H1 (cell line): ENCODE results near the gene MPV17L2. TPM values are rescaled to one million over a fixed set of nuclear protein-coding genes. Genes with fewer than 3 reads are reported as not detected.
A peak's percentile ranks its signal among the peaks of the same experiment; 100 is the strongest.

Source experiments
- CHD7 ChIP-seq: fragments of 300-600 bp; sonication (generic); IDR thresholded peaks from 2 replicates; pipeline ENCODE4 v1.7.1; 2012; ENCODE audit warnings: low read length, moderate library complexity, mild to moderate bottlenecking, inconsistent platforms; ENCODE audit not compliant: insufficient replicate concordance
- CREB1 ChIP-seq: IDR thresholded peaks from 2 replicates; pipeline ENCODE4 v1.6.1; 2012; ENCODE audit warnings: inconsistent platforms
- EP300 ChIP-seq, 2 experiments: IDR thresholded peaks; 1 replicate in 1 of 2; 2 replicates in 1 of 2; pipeline ENCODE4 v1.6.1; 2011 to 2012; ENCODE audit warnings: low read depth in 2 of 2, low read length in 2 of 2, mild to moderate bottlenecking in 2 of 2, borderline replicate concordance in 1 of 2, inconsistent platforms in 1 of 2, moderate library complexity in 1 of 2
- HDAC2 ChIP-seq, 2 experiments: fragments of 300-600 bp in 1 of 2; sonication (generic) in 1 of 2; IDR thresholded peaks; 2 replicates each; pipeline ENCODE4 v1.6.1; 2011 to 2012; ENCODE audit warnings: low read depth in 2 of 2, low read length in 2 of 2, mild to moderate bottlenecking in 2 of 2, moderate library complexity in 2 of 2, borderline replicate concordance in 1 of 2, inconsistent platforms in 1 of 2
- JUND ChIP-seq: IDR thresholded peaks from 2 replicates; pipeline ENCODE4 v1.6.1; 2011; ENCODE audit warnings: mild to moderate bottlenecking, improper control_type of control experiment, low read length
- KDM4A ChIP-seq: IDR thresholded peaks from one replicate; pipeline ENCODE4 v1.7.1; 2012; ENCODE audit warnings: low read depth, mild to moderate bottlenecking, moderate library complexity, low read length, inconsistent platforms; ENCODE audit not compliant: severe bottlenecking
- MAX ChIP-seq: IDR thresholded peaks from 2 replicates; pipeline ENCODE4 v1.6.1; 2012; ENCODE audit warnings: inconsistent platforms
- NRF1 ChIP-seq: IDR thresholded peaks from 2 replicates; pipeline ENCODE4 v1.6.1; 2011; ENCODE audit warnings: mild to moderate bottlenecking, low read depth, low read length, improper control_type of control experiment
- TBP ChIP-seq: IDR thresholded peaks from 2 replicates; pipeline ENCODE4 v1.6.1; 2011; ENCODE audit warnings: low read depth, low read length, improper control_type of control experiment
- TEAD4 ChIP-seq: IDR thresholded peaks from 2 replicates; pipeline ENCODE4 v1.6.1; 2012; ENCODE audit warnings: low read depth, low read length, inconsistent platforms, mixed read lengths
- polyA plus RNA-seq, 7 experiments: library from polyadenylated mRNA; depleted of rRNA in 3 of 7; stranded (reverse) in 5 of 7; unstranded in 2 of 7; fragments of >200 nt in 5 of 7; fragments of 200-250 nt in 2 of 7; gene quantifications; 1 replicate in 5 of 7; 2 replicates in 1 of 7; 4 replicates in 1 of 7; pipeline versions ENCODE4 v1.2.1 to v1.2.3, GENCODE V29; 2011 to 2013; ENCODE audit warnings: missing spikeins in 2 of 7, mixed read lengths in 2 of 7
- total RNA-seq: library from RNA; stranded (reverse); fragmentation: NEBNext Ultra II Directional; extraction: Animal tissue kit (Norgen Biotek cat#: 25700); gene quantifications from 2 replicates; pipeline ENCODE4 v1.2.1, GENCODE V29; 2021

Gene MPV17L2
- total and polyA plus RNA-seq, 2 of the 8 experiments (the other 6 are each of a cell fraction or from before 2014, with no cell fraction given): 24.2 to 82.6 TPM

GRCh38 chr19:18233224-18233825 is 40.3 kb downstream of the MPV17L2 start (continued):
- peak; percentile 48 for TF ChIP-seq CHD7
- peak; percentile 1 for TF ChIP-seq KDM4A
- TF ChIP-seq TEAD4: no peak
- TF ChIP-seq NRF1: no peak
- peak in 1 of 2 experiments; percentile 18; a peak in 1 of 3 replicates for TF ChIP-seq EP300 (IDR thresholded peaks at IDR 0.05; ENCODE audit: borderline replicate concordance in 1 of 2, low read depth in 2 of 2, low read length in 2 of 2)
- TF ChIP-seq CREB1: peak; percentile 53
- TF ChIP-seq JUND: no peak
- TF ChIP-seq TBP: peak; percentile 34; the same call in 1 of the 2 replicates
- TF ChIP-seq HDAC2 (IDR thresholded peaks at IDR 0.05; ENCODE audit: borderline replicate concordance in 1 of 2, low read depth in 2 of 2, low read length in 2 of 2): peak; percentile 97 to 98
- TF ChIP-seq MAX: peak; percentile 47; the same call in 1 of the 2 replicates
